Measurements from ENCODE around the gene PRDX6.
A peak's percentile ranks its signal among the peaks of the same experiment; 100 is the strongest.

Gene PRDX6

DNA sequence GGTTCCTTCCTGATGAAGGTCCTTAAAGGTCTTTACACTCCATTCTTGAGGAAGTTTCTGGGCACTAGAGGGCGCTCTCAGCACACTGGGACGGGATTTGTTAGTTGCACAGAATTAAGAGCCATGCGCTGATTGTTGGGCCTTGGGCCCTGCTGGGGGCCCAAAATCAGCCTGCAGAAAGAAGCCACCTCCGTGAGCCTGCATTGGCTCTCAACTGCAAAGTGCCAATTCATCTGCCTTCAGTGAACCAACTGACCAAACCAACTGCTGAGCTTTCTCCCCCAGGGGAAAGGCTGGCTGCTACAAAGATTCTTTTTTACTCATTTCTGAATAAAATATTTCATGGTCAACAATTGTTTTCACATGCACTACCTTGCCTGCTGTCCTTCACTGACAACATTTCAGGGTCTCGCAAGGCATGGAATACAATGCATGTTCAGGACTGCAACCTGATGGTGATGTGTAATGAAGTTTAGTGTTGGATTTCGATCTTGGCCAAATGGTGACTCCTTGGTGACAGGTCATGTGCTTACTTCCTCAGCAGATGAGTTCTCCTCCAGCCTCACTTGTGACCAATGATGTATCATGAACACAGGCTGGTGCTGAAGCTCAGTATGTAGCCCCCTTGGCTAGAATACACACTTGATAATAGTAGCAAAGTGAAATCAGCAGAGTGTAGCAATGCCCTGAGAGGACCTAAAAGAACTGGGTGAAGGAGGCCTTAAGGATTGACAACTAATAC lies 45.7 kb upstream of the PRDX6 start:
- Histone ChIP-seq H3K4me3 (ENCODE audit: low read depth, low read length) (no peak overlapping the region), H3K36me3 (ENCODE audit: control insufficient read depth in 2 of 2, insufficient read depth in 1 of 2, low read length in 2 of 2) (no peaks in the 10 kb centered on the region), H3K27ac (ENCODE audit: extremely low read depth, low read depth, low read length) (no peak overlapping the region), H3K4me1 (ENCODE audit: control insufficient read depth, insufficient read depth, low read length) (no peaks in the 10 kb centered on the region), H3K9me3 (ENCODE audit: control insufficient read depth, insufficient read depth, low read depth, low read length) (no peaks in the 10 kb centered on the region)
- POLR2A ChIA-PET: no interaction called here
- TF ChIP-seq ZNF701 (tag by site-specific recombination; IDR thresholded peaks at IDR 0.05) (no peak), ZNF610 (tag by site-specific recombination; IDR thresholded peaks at IDR 0.05; ENCODE audit: borderline replicate concordance) (no peak), ZNF654 (tag by site-specific recombination; IDR thresholded peaks at IDR 0.05; ENCODE audit: low read depth) (peak; percentile 96), ZNF785 (tag by site-specific recombination; IDR thresholded peaks at IDR 0.05) (no peak), ZSCAN30 (tag by site-specific recombination; IDR thresholded peaks at IDR 0.05) (peak; percentile 46; the same call in 1 of the 2 replicates), MYNN (tag by site-specific recombination; IDR thresholded peaks at IDR 0.05; ENCODE audit: borderline replicate concordance) (peak; percentile 62; the same call in 1 of the 2 replicates), ZNF561 (tag by site-specific recombination; IDR thresholded peaks at IDR 0.05; ENCODE audit: borderline replicate concordance) (peak; percentile 57; the same call in 1 of the 2 replicates), ZNF626 (tag by site-specific recombination; IDR thresholded peaks at IDR 0.05) (no peak), ZBTB7A (tag by site-specific recombination; IDR thresholded peaks at IDR 0.05; ENCODE audit: low read depth) (no peak), ZBTB8A (tag by site-specific recombination; IDR thresholded peaks at IDR 0.05) (peak; percentile 27; the same call in 1 of the 2 replicates), SP2 (tag by site-specific recombination; IDR thresholded peaks at IDR 0.05) (no peak), ZNF10 (tag by site-specific recombination; IDR thresholded peaks at IDR 0.05) (0 out of 2 replicates have a peak, but pooled peaks have one; percentile 32), ZNF335 (tag by site-specific recombination; conservative IDR thresholded peaks at IDR 0.05) (peak; percentile 64), GLIS1 (tag by site-specific recombination; IDR thresholded peaks at IDR 0.05) (peak; percentile 52; the same call in 1 of the 2 replicates), ZNF157 (tag by site-specific recombination; IDR thresholded peaks at IDR 0.05) (no peak), ZNF174 (tag by site-specific recombination; IDR thresholded peaks at IDR 0.05) (no peak), TSHZ1 (tag by site-specific recombination; IDR thresholded peaks at IDR 0.05; ENCODE audit: borderline replicate concordance) (no peak), ZNF202 (tag by site-specific recombination; IDR thresholded peaks at IDR 0.05; ENCODE audit: borderline replicate concordance) (no peak), ZNF350 (tag by site-specific recombination; IDR thresholded peaks at IDR 0.05) (no peak), ZNF777 (tag by site-specific recombination; IDR thresholded peaks at IDR 0.05; ENCODE audit: borderline replicate concordance) (no peak), ZNF2 (tag by site-specific recombination; IDR thresholded peaks at IDR 0.05) (0 out of 2 replicates have a peak, but pooled peaks have one; percentile 33), ZNF660 (tag by site-specific recombination; IDR thresholded peaks at IDR 0.05) (peak; percentile 88; the same call in 1 of the 2 replicates)
- TF ChIP-seq, protein P1, sequence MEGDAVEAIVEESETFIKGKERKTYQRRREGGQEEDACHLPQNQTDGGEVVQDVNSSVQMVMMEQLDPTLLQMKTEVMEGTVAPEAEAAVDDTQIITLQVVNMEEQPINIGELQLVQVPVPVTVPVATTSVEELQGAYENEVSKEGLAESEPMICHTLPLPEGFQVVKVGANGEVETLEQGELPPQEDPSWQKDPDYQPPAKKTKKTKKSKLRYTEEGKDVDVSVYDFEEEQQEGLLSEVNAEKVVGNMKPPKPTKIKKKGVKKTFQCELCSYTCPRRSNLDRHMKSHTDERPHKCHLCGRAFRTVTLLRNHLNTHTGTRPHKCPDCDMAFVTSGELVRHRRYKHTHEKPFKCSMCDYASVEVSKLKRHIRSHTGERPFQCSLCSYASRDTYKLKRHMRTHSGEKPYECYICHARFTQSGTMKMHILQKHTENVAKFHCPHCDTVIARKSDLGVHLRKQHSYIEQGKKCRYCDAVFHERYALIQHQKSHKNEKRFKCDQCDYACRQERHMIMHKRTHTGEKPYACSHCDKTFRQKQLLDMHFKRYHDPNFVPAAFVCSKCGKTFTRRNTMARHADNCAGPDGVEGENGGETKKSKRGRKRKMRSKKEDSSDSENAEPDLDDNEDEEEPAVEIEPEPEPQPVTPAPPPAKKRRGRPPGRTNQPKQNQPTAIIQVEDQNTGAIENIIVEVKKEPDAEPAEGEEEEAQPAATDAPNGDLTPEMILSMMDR (tag by site-specific recombination; IDR thresholded peaks at IDR 0.05): peak; percentile 73
- TF ChIP-seq, protein P2, sequence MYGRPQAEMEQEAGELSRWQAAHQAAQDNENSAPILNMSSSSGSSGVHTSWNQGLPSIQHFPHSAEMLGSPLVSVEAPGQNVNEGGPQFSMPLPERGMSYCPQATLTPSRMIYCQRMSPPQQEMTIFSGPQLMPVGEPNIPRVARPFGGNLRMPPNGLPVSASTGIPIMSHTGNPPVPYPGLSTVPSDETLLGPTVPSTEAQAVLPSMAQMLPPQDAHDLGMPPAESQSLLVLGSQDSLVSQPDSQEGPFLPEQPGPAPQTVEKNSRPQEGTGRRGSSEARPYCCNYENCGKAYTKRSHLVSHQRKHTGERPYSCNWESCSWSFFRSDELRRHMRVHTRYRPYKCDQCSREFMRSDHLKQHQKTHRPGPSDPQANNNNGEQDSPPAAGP (tag by site-specific recombination; IDR thresholded peaks at IDR 0.05): no peak
- CTCF ChIA-PET: interaction anchor here (0.6 to 3.6 kb wide), 24 partner anchors 8 to 1560 kb away, joined by 3 to 26 read pairs (median 3); partner anchors contain the start of genes CENPL, DARS2 and KLHL20
